GM12801 (cell line): ENCODE results near the gene LRRTM2.

ENCODE experiments used
- TF ChIP-seq, protein P1 (sequence below): IDR thresholded peaks from one replicate; pipeline ENCODE4 v1.5.1; 2011; ENCODE audit warnings: control low read depth; ENCODE audit not compliant: insufficient read length; ENCODE audit errors: extremely low read depth

The LRRTM2 gene

GRCh38 chr5:138910546-138911185, 35.5 kb upstream of the LRRTM2 start:
- TF ChIP-seq, protein P1, sequence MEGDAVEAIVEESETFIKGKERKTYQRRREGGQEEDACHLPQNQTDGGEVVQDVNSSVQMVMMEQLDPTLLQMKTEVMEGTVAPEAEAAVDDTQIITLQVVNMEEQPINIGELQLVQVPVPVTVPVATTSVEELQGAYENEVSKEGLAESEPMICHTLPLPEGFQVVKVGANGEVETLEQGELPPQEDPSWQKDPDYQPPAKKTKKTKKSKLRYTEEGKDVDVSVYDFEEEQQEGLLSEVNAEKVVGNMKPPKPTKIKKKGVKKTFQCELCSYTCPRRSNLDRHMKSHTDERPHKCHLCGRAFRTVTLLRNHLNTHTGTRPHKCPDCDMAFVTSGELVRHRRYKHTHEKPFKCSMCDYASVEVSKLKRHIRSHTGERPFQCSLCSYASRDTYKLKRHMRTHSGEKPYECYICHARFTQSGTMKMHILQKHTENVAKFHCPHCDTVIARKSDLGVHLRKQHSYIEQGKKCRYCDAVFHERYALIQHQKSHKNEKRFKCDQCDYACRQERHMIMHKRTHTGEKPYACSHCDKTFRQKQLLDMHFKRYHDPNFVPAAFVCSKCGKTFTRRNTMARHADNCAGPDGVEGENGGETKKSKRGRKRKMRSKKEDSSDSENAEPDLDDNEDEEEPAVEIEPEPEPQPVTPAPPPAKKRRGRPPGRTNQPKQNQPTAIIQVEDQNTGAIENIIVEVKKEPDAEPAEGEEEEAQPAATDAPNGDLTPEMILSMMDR, result no peak

GRCh38 chr5:138909734-138910133, 34.6 kb upstream of the LRRTM2 start:
- TF ChIP-seq, protein P1, result no peak

DNA sequence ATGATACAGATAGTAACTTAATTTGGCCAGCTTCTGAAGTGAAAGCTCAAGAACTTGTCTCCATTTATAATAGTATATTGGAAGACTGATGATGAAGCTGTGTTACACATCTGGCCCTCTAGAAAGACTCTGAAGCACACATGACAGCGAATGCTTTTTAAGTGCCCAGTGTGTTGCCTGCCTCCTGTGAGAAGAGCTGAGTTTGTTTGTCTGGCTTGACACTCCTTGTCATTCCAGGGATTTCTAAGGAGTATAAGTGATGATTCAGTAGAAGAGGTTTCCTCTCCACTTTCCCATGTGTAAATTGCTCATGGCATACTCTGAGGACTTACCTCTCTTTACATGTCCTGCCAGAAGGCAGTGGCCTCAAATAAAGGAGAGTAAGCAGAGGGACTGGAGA, 30.4 kb upstream of the LRRTM2 start:
- TF ChIP-seq, protein P1, result no peak

DNA sequence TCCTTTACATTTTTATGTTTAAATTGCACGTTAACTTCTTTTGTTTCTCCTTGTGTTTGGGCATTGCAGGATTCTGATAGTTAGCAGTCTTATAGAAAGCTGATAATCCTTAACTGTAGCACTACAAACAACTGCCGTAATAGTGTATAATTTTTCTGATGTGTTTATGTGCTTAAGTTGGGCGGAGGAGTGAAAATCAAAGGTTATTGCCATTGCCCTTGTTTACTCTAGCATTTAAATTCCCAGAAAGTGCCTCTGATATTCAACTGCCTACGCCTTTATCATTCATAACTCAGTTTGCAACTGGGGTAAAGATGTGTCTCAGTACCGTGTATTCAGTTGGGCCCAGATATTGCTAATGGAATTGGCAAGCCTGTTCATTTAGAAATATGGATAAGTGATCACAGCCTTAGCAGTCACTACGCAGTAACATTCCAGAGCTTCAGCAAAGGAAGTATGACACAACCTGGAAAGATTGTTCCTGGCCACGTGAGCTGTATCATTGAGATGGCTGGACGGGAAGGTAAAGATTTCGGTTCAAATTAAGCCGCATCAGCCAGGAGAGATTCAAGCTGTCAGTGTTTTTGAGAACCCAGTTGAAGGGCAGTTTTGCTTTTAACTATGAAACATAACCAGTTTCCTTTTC, 28.1 kb upstream of the LRRTM2 start:
- TF ChIP-seq, protein P1, result no peak

DNA sequence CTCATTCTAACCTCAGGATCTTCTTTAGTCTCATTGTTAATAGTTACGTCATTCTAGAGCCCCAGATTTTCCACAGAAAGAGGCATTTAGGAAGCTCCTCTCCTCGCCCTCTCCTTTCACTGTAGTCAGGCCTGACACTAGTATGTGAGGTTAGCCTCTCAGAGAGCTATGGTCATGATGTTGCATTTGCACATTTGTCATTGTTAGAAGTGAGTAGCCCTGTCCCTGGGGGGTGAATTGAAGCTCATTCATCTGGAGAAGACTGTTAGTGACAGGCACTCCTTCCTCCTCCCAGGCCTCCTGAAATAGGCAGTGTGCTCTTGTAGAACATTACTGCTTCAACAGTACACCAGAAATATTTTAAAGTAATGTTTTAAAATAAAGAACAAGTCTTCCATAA, 26.6 kb upstream of the LRRTM2 start:
- TF ChIP-seq, protein P1, result no peak

DNA sequence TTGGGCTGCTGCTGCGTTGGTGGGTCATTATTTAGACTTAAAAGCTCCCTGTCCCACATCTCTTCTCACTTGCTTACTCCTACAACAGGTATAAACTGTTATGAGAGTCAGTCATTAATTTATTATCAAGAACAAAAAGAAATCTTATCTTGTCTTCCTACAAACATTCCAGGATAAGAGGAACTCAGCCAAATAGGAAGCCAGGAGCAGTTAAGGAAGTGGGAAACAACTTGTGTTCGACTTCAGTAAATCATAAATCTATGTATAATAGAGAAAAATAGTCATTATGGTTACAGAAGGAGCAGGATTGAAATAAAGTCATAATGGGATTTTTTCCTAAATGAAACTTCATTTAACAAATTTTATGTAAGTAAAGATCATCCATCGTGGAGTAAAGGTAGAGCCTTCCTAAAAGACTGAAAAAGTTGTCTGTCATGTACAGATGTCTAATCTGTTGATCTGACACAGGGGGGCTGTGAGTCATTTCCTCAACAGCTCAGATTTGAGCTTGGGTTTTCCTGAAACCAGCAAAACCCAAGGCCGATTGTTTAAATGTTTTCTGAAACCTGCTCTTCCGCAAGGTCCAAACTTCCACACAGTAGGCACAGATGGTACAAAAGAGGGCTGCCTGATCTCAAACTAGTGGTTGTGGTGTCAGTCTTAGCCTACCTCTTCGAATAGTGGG, 25.3 kb upstream of the LRRTM2 start:
- TF ChIP-seq, protein P1, result no peak

GRCh38 chr5:138898742-138899141, 23.6 kb upstream of the LRRTM2 start:
- TF ChIP-seq, protein P1, result no peak
